SU-DHL-6 (cell line): ENCODE results near the gene RNASET2.

Source experiments
- CTCF ChIP-seq: fragments of 200-600 bp; sonication (generic); IDR thresholded peaks from one replicate; pipeline ENCODE4 v1.5.1; 2017; ENCODE audit warnings: antibody characterized with exemption, mild to moderate bottlenecking, low read length, moderate library complexity; ENCODE audit not compliant: insufficient read depth, poor library complexity, severe bottlenecking
- EZH2phosphoT487 ChIP-seq: fragments of 200-600 bp; sonication (generic), shearing (Covaris generic); conservative IDR thresholded peaks from 2 replicates; pipeline ENCODE4 v1.6.1; 2018; ENCODE audit warnings: mild to moderate bottlenecking, antibody characterized with exemption, low read length, moderate library complexity, mixed read lengths

GRCh38 chr6:166957805-166958076 is 1.4 kb upstream of the RNASET2 start:
- TF ChIP-seq CTCF (no peak), EZH2phosphoT487 (no peak)
